ENCODE measurements around the gene TIMP4. TPM values are rescaled to one million over a fixed set of nuclear protein-coding genes. Genes with fewer than 3 reads are reported as not detected.

Gene TIMP4
- polyA plus RNA-seq, 1 donor (not counting 4 experiments of a cell fraction or from before 2014, with no cell fraction given), result 0.07 TPM

- DNase-seq (ENCODE audit: low read depth, low spot score) (no peak), FAIRE-seq (no peak)
- H3K9me1 ChIP-seq (ENCODE audit: control insufficient read depth, extremely low read depth, insufficient read depth, low read length), result no peaks in the 10 kb centered on the region
- no peak overlapping the region for H3K9ac ChIP-seq (ENCODE audit: control insufficient read depth, extremely low read depth, insufficient read depth, low read length)
- no peak overlapping the region for H3K4me3 ChIP-seq (ENCODE audit: control insufficient read depth in 2 of 3, extremely low read depth in 1 of 3, insufficient read depth in 2 of 3, low read depth in 1 of 3, low read length in 3 of 3)
- H4K20me1 ChIP-seq (ENCODE audit: control insufficient read depth, extremely low read depth, insufficient read depth, low read length), result no peaks in the 10 kb centered on the region
- H3K79me2 ChIP-seq (ENCODE audit: control insufficient read depth, insufficient read depth, low read length), result no peaks in the 10 kb centered on the region
- H3K4me1 ChIP-seq (ENCODE audit: control insufficient read depth, extremely low read depth, insufficient read depth, low read length), result peaks cover 26% of the 10 kb centered on the region
- H2AFZ ChIP-seq (ENCODE audit: control insufficient read depth, low read length), result no peak overlapping the region
- dilution Hi-C loops (cut with MboI; ENCODE audit: extremely low pct_ligation_motif_present, low sequenced_read_pairs), result no loop called here
- no peak overlapping the region for H3K4me2 ChIP-seq (ENCODE audit: control insufficient read depth, extremely low read depth, insufficient read depth, low read depth, low read length)
- no peaks in the 10 kb centered on the region for H3K9me3 ChIP-seq (ENCODE audit: control insufficient read depth, low read depth, low read length)
- no peak overlapping the region for H3K27ac ChIP-seq (ENCODE audit: control insufficient read depth, insufficient read depth, low read length)
- H3K27me3 ChIP-seq (ENCODE audit: control insufficient read depth, extremely low read depth, insufficient read depth, low read length), result no peaks in the 10 kb centered on the region
- no peaks in the 10 kb centered on the region for H3K36me3 ChIP-seq (ENCODE audit: control insufficient read depth in 2 of 2, extremely low read depth in 1 of 2, insufficient read depth in 2 of 2, low read length in 2 of 2)
- no peak for TF ChIP-seq CTCF (optimal IDR thresholded peaks at IDR 0.05 in 1 of 3, IDR thresholded peaks at IDR 0.05 in 1 of 3, conservative IDR thresholded peaks at IDR 0.05 in 1 of 3; ENCODE audit: extremely low read depth in 1 of 3, insufficient read depth in 2 of 3, low read length in 3 of 3)
Measured at GRCh38 chr3:12185172-12185710, 26.5 kb upstream of the TIMP4 start.

- H3K79me2 ChIP-seq (ENCODE audit: control insufficient read depth, insufficient read depth, low read length), result no peaks in the 10 kb centered on the region
- no peaks in the 10 kb centered on the region for H4K20me1 ChIP-seq (ENCODE audit: control insufficient read depth, extremely low read depth, insufficient read depth, low read length)
- H3K36me3 ChIP-seq (ENCODE audit: control insufficient read depth in 2 of 2, extremely low read depth in 1 of 2, insufficient read depth in 2 of 2, low read length in 2 of 2), result no peaks in the 10 kb centered on the region
- H2AFZ ChIP-seq (ENCODE audit: control insufficient read depth, low read length), result no peak overlapping the region
- no peak for TF ChIP-seq CTCF (optimal IDR thresholded peaks at IDR 0.05 in 1 of 3, IDR thresholded peaks at IDR 0.05 in 1 of 3, conservative IDR thresholded peaks at IDR 0.05 in 1 of 3; ENCODE audit: extremely low read depth in 1 of 3, insufficient read depth in 2 of 3, low read length in 3 of 3)
- no peak for TF ChIP-seq EZH2 (IDR thresholded peaks at IDR 0.05; ENCODE audit: low read length)
- dilution Hi-C loops (cut with MboI; ENCODE audit: extremely low pct_ligation_motif_present, low sequenced_read_pairs), result no loop called here
- H3K4me1 ChIP-seq (ENCODE audit: control insufficient read depth, extremely low read depth, insufficient read depth, low read length), result peaks cover 26% of the 10 kb centered on the region
- no peaks in the 10 kb centered on the region for H3K9me1 ChIP-seq (ENCODE audit: control insufficient read depth, extremely low read depth, insufficient read depth, low read length)
- no peak overlapping the region for H3K9ac ChIP-seq (ENCODE audit: control insufficient read depth, extremely low read depth, insufficient read depth, low read length)
- DNase-seq (ENCODE audit: low read depth, low spot score) (no peak), FAIRE-seq (no peak)
- H3K4me3 ChIP-seq (ENCODE audit: control insufficient read depth in 2 of 3, extremely low read depth in 1 of 3, insufficient read depth in 2 of 3, low read depth in 1 of 3, low read length in 3 of 3), result no peak overlapping the region
- H3K4me2 ChIP-seq (ENCODE audit: control insufficient read depth, extremely low read depth, insufficient read depth, low read depth, low read length), result no peak overlapping the region
- H3K9me3 ChIP-seq (ENCODE audit: control insufficient read depth, low read depth, low read length), result no peaks in the 10 kb centered on the region
- no peaks in the 10 kb centered on the region for H3K27me3 ChIP-seq (ENCODE audit: control insufficient read depth, extremely low read depth, insufficient read depth, low read length)
- H3K27ac ChIP-seq (ENCODE audit: control insufficient read depth, insufficient read depth, low read length), result no peak overlapping the region
Measured at GRCh38 chr3:12184541-12184940, 25.8 kb upstream of the TIMP4 start.
